Omental fat pad (tissue), 4 donors: ENCODE data around the gene PAPPA2. TPM values are rescaled to one million over a fixed set of nuclear protein-coding genes. Genes with fewer than 3 reads are reported as not detected.

ENCODE experiments used
- ATAC-seq: fragments of 150-250 bp; one replicate; pipeline ENCODE4 v1.9.1; 2016; ENCODE audit warnings: mild to moderate bottlenecking, moderate library complexity; ENCODE audit not compliant: low FRiP score
- DNase-seq: peaks from one replicate; pipeline ENCODE4 v3.0.0-alpha.2; 2019; ENCODE audit warnings: low spot score
- CTCF ChIP-seq, 3 donors: fragments of 450-650 bp; IDR thresholded peaks; one replicate each; pipeline ENCODE4 v1.5.1; 2016 to 2017; ENCODE audit warnings: antibody characterized with exemption in 3 of 3, mild to moderate bottlenecking in 3 of 3, moderate library complexity in 2 of 3
- total RNA-seq, 4 donors: library from RNA; depleted of rRNA; stranded (reverse); fragments of >200 nt; gene quantifications; one replicate each; pipeline ENCODE4 v1.1.0, GENCODE V29; 2016

Gene PAPPA2
- total RNA-seq, 4 donors from 2014 or later, result 0.63 to 5.6 (median 1.6) TPM

GRCh38 chr1:176843352-176844297, 380.6 kb downstream of the PAPPA2 start:
- TF ChIP-seq CTCF (IDR thresholded peaks at IDR 0.05), result peak in 1 of 3 donors; percentile 26
- DNase-seq (no peak), ATAC-seq (peak; percentile 31)

GRCh38 chr1:176847052-176847451, 384.1 kb downstream of the PAPPA2 start:
- ATAC-seq (no peak), DNase-seq (no peak)
- no peak for TF ChIP-seq CTCF (IDR thresholded peaks at IDR 0.05)

GRCh38 chr1:176849281-176849680, 386.3 kb downstream of the PAPPA2 start:
- TF ChIP-seq CTCF (IDR thresholded peaks at IDR 0.05), result no peak
- ATAC-seq (no peak), DNase-seq (no peak)

- ATAC-seq (no peak), DNase-seq (no peak)
- TF ChIP-seq CTCF (IDR thresholded peaks at IDR 0.05), result no peak
Observed at GRCh38 chr1:176850871-176851270, 387.9 kb downstream of the PAPPA2 start.

GRCh38 chr1:176852124-176852523, 389.1 kb downstream of the PAPPA2 start:
- ATAC-seq, result no peak
- TF ChIP-seq CTCF (IDR thresholded peaks at IDR 0.05), result no peak
- no peak for DNase-seq

- TF ChIP-seq CTCF (IDR thresholded peaks at IDR 0.05), result no peak
- ATAC-seq (no peak), DNase-seq (no peak)
Observed at GRCh38 chr1:176853503-176853902, 390.5 kb downstream of the PAPPA2 start.

- no peak for DNase-seq
- no peak for ATAC-seq
- no peak for TF ChIP-seq CTCF (IDR thresholded peaks at IDR 0.05)
Observed at GRCh38 chr1:176854121-176854520, 391.1 kb downstream of the PAPPA2 start.
